Pancreas (tissue), 10 donors: Measurements from ENCODE around the gene HDAC5. TPM values are rescaled to one million over a fixed set of nuclear protein-coding genes. Genes with fewer than 3 reads are reported as not detected.
"Not testable (repeated sequence)": the region's sequence is repeated elsewhere in the genome, so short reads cannot be mapped to it uniquely, and the experiment has no call there.

ENCODE experiments used
- ATAC-seq, 4 donors: fragments of 200-7000 bp; cut with Tn5 transposase; one replicate each; pipeline versions ENCODE4 v1.8.0 to v1.9.1; 2020; ENCODE audit warnings: mild to moderate bottlenecking in 4 of 4, moderate library complexity in 4 of 4
- DNase-seq, 6 donors: peaks; one replicate each; pipeline ENCODE4 v3.0.0-alpha.2; 2020
- FAIRE-seq: peaks from 2 replicates; lab custom pipeline; 2012; peaks lifted over from hg19 to GRCh38; lab: Jason Lieb, UNC
- H3K27ac ChIP-seq, 4 donors: fragments of 200-600 bp; sonication (generic); 1 replicate in 3 of 4; 2 replicates in 1 of 4; pipeline versions ENCODE4 v1.5.0 to v1.8.0; 2020
- H3K27me3 ChIP-seq, 4 donors: fragments of 200-600 bp; one replicate each; pipeline ENCODE4 v1.8.0; 2021
- H3K36me3 ChIP-seq, 3 donors: fragments of 200-600 bp; sonication (generic) in 1 of 3; one replicate each; pipeline versions ENCODE4 v1.5.0 to v1.8.0; 2020 to 2021
- H3K4me1 ChIP-seq, 3 donors: fragments of 200-600 bp; one replicate each; pipeline ENCODE4 v1.8.0; 2021
- H3K4me3 ChIP-seq, 4 donors: fragments of 200-600 bp; sonication (generic) in 2 of 4; one replicate each; pipeline versions ENCODE4 v1.5.0 to v1.8.0; 2020 to 2021
- H3K9me3 ChIP-seq, 4 donors: fragments of 200-600 bp; one replicate each; pipeline ENCODE4 v1.8.0; 2021
- CTCF ChIP-seq, 4 donors: fragments of 200-600 bp; sonication (generic) in 3 of 4; IDR thresholded peaks; one replicate each; pipeline versions ENCODE4 v1.5.0 to v1.8.0; 2021; ENCODE audit warnings: antibody characterized with exemption in 4 of 4
- WGBS, 2 donors: extraction: QIAGEN DNeasy Blood & Tissue Kit; methylation state at CpG; one replicate each; pipeline ENCODE4 v1.1.7; 2013; 5-methylcytosine and 5-hydroxymethylcytosine counted together
- intact Hi-C, 3 donors: fragments of 100-400 bp; cut with DNase I; formaldehyde crosslinking; loops; one replicate each; pipeline versions ENCODE4 v1.11.1 to v1.14.2; 2022
- polyA plus RNA-seq, 2 donors: library from polyadenylated mRNA; stranded (reverse); fragments of 200-250 nt; gene quantifications; one replicate each; pipeline ENCODE4 v1.2.3, GENCODE V29; 2013
- total RNA-seq, 6 donors: library from RNA; stranded (reverse); fragmentation: NEBNext Ultra II Directional in 4 of 6; extraction: Animal tissue kit (Norgen Biotek cat#: 25700) in 4 of 6; gene quantifications; one replicate each; pipeline versions ENCODE4 v1.2.1 to v1.2.4, GENCODE V29; 2021 to 2023
- donor health status: healthy with polysubstance abuse.
- donor health status: DM: no; HTN: no; CAD: no; lungs with moderate emphysema.
- donor health status: DM: no; HTN: no; CAD: no.
- donor health status: control.
- donor health status: control.
- donor health status: Bipolar disorder and iron deficiency.
- donor health status: DM: yes; HTN: yes; CAD: no.
- donor health status: DM: no; HTN: no; CAD: no.
- donor health status: DM: no; HTN: no; CAD: no.
- donor health status: DM: yes; HTN: yes; CAD: no.

Gene HDAC5
- total and polyA plus RNA-seq, 8 donors: 10.9 to 38.1 (median 18.2) TPM

GRCh38 chr17:44152875-44153274 is 29.4 kb upstream of the HDAC5 start:
- 93 to 100% methylated on average over 4 of the region's 4 CpGs for WGBS, 2 donors
- Histone ChIP-seq H3K4me3 (no peak overlapping the region), H3K27ac (no peak overlapping the region), H3K27me3 (no peaks in the 10 kb centered on the region), H3K9me3 (no peaks in the 10 kb centered on the region), H3K4me1 (no peaks in the 10 kb centered on the region), H3K36me3 (no peaks in the 10 kb centered on the region)
- FAIRE-seq: no peak
- intact Hi-C loops: no loop called here
- DNase-seq: no peak
- TF ChIP-seq CTCF (IDR thresholded peaks at IDR 0.05): no peak
- ATAC-seq: no peak

GRCh38 chr17:44149750-44150329 is 26.4 kb upstream of the HDAC5 start:
- Histone ChIP-seq H3K9me3 (no peaks in the 10 kb centered on the region), H3K36me3 (no peaks in the 10 kb centered on the region), H3K27me3 (no peaks in the 10 kb centered on the region), H3K4me1 (no peaks in the 10 kb centered on the region), H3K27ac (no peak overlapping the region), H3K4me3 (no peak overlapping the region)
- no peak for FAIRE-seq
- no peak for DNase-seq
- intact Hi-C loops: no loop called here
- no peak for ATAC-seq
- TF ChIP-seq CTCF (IDR thresholded peaks at IDR 0.05): no peak
- WGBS, 2 donors: 93 to 97% methylated on average over 4 of the region's 4 CpGs

DNA sequence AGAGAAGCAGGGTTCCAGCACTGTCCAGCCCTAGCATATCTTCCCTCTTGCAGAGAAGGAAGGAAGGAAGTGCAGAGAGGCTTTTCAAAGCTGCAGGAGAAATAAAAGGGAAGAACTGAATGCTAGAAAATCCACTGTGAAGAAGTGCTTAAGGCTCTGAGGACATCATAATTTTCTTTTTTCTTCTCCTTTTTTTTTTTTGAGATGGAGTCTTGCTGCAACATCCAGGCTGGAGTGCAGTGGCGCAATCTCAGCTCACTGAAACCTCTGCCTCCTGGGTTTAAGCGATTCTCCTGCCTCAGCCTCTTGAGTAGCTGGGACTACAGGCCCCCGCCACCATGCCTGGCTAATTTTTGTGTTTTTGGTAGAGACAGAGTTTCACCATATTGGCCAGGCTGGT is 25.6 kb upstream of the HDAC5 start:
- H3K4me1 ChIP-seq, DNase-seq, H3K27ac ChIP-seq, FAIRE-seq, H3K4me3 ChIP-seq, H3K27me3 ChIP-seq, ATAC-seq, H3K9me3 ChIP-seq, H3K36me3 ChIP-seq, intact Hi-C loops: not testable (repeated sequence)
- WGBS, 2 donors: 88 to 92% methylated on average over 3 of the region's 3 CpGs

- H3K27me3 ChIP-seq: no peaks in the 10 kb centered on the region
- WGBS, 2 donors: 78 to 93% methylated on average over 4 of the region's 4 CpGs
- no peak for TF ChIP-seq CTCF (IDR thresholded peaks at IDR 0.05)
- H3K4me3 ChIP-seq: no peak overlapping the region
- no peak overlapping the region for H3K27ac ChIP-seq
- H3K9me3 ChIP-seq: no peaks in the 10 kb centered on the region
- FAIRE-seq (no peak), ATAC-seq (no peak), DNase-seq (no peak)
- no peaks in the 10 kb centered on the region for H3K4me1 ChIP-seq
- intact Hi-C loops: no loop called here
- no peaks in the 10 kb centered on the region for H3K36me3 ChIP-seq
Measured at GRCh38 chr17:44147812-44148211, 24.4 kb upstream of the HDAC5 start.

- FAIRE-seq: no peak
- Histone ChIP-seq H3K4me1 (peaks cover 0 to 4% (median 0%) of the 10 kb centered on the region in 3 donors), H3K27ac (no peak overlapping the region), H3K9me3 (no peaks in the 10 kb centered on the region), H3K36me3 (no peaks in the 10 kb centered on the region), H3K27me3 (no peaks in the 10 kb centered on the region), H3K4me3 (no peak overlapping the region)
- no peak for ATAC-seq
- intact Hi-C loops: no loop called here
- no peak for TF ChIP-seq CTCF (IDR thresholded peaks at IDR 0.05)
- no peak for DNase-seq
- WGBS, 2 donors: 40 to 44% methylated on average over 2 of the region's 2 CpGs
Measured at GRCh38 chr17:44146375-44147346, 23.2 kb upstream of the HDAC5 start.
